ENCODE data around the gene THAP7. TPM values are rescaled to one million over a fixed set of nuclear protein-coding genes. Genes with fewer than 3 reads are reported as not detected.

THAP7 gene
- total and polyA plus RNA-seq, 2 donors (not counting 3 experiments of a cell fraction or from before 2014, with no cell fraction given), result 13.5 to 24.4 TPM

GRCh38 chr22:21022955-21023614 is 21.2 kb upstream of the THAP7 start:
- intact Hi-C loops (cut with micrococcal nuclease), result no loop called here
- BruUV-seq (replicated peaks), result no TSS peak
- POLR2A ChIA-PET, result no interaction called here
- no peak for FAIRE-seq
- no peak overlapping the region for H2AFZ ChIP-seq (ENCODE audit: low read depth, low read length)
- CTCF ChIA-PET, result interaction anchor here (0.9 to 1.1 kb wide), 2 partner anchors 137 to 219 kb away, joined by 3 to 4 read pairs; no protein-coding TSS in a partner anchor
- H3K4me2 ChIP-seq (ENCODE audit: insufficient read depth, low read length), result no peak overlapping the region
- H3K79me2 ChIP-seq (ENCODE audit: control insufficient read depth, insufficient read depth, low read length), result no peaks in the 10 kb centered on the region
- H3K36me3 ChIP-seq (ENCODE audit: control insufficient read depth in 2 of 2, extremely low read depth in 1 of 2, insufficient read depth in 2 of 2, low read length in 2 of 2), result no peaks in the 10 kb centered on the region
- H4K20me1 ChIP-seq (replicated peaks; ENCODE audit: control insufficient read depth, extremely low read depth, insufficient read depth, low read length), result no peaks in the 10 kb centered on the region
- H3K9me1 ChIP-seq (replicated peaks; ENCODE audit: control insufficient read depth, extremely low read depth, insufficient read depth, low read length), result no peaks in the 10 kb centered on the region
- dilution Hi-C loops (cut with MboI; ENCODE audit: extremely low pct_ligation_motif_present, low sequenced_read_pairs), result no loop called here
- H3K9me3 ChIP-seq (replicated peaks; ENCODE audit: control insufficient read depth, insufficient read depth, low read length), result no peaks in the 10 kb centered on the region
- no peak overlapping the region for H3K9ac ChIP-seq (replicated peaks; ENCODE audit: extremely low read depth, insufficient read depth, low read length)
- H3K4me1 ChIP-seq (ENCODE audit: control insufficient read depth, extremely low read depth, insufficient read depth, low read length), result no peaks in the 10 kb centered on the region
- H3K27ac ChIP-seq (ENCODE audit: insufficient read depth, low read depth, low read length), result no peak overlapping the region
- no peak for DNase-seq (ENCODE audit: low read depth, low spot score)
- TF ChIP-seq CTCF (IDR thresholded peaks at IDR 0.05; ENCODE audit: extremely low read depth in 1 of 2, insufficient read depth in 1 of 2, low read depth in 1 of 2, low read length in 2 of 2) (no peak), GATA2 (IDR thresholded peaks at IDR 0.05; ENCODE audit: insufficient read depth, insufficient read length, low read depth, low read length) (no peak), POLR2A (IDR thresholded peaks at IDR 0.05; ENCODE audit: low read depth, low read length) (no peak)
- no peak overlapping the region for H3K4me3 ChIP-seq (replicated peaks in 1 of 3; ENCODE audit: insufficient read depth in 1 of 3, low read depth in 1 of 3, low read length in 3 of 3)
- H3K27me3 ChIP-seq (ENCODE audit: control insufficient read depth in 2 of 2, insufficient read depth in 2 of 2, low read length in 2 of 2), result no peaks in the 10 kb centered on the region

GRCh38 chr22:21022507-21022906 is 20.6 kb upstream of the THAP7 start:
- Histone ChIP-seq H4K20me1 (replicated peaks; ENCODE audit: control insufficient read depth, extremely low read depth, insufficient read depth, low read length) (no peaks in the 10 kb centered on the region), H3K27me3 (ENCODE audit: control insufficient read depth in 2 of 2, insufficient read depth in 2 of 2, low read length in 2 of 2) (no peaks in the 10 kb centered on the region), H3K9ac (replicated peaks; ENCODE audit: extremely low read depth, insufficient read depth, low read length) (no peak overlapping the region), H2AFZ (ENCODE audit: low read depth, low read length) (no peak overlapping the region), H3K79me2 (ENCODE audit: control insufficient read depth, insufficient read depth, low read length) (no peaks in the 10 kb centered on the region), H3K4me2 (ENCODE audit: insufficient read depth, low read length) (no peak overlapping the region), H3K36me3 (ENCODE audit: control insufficient read depth in 2 of 2, extremely low read depth in 1 of 2, insufficient read depth in 2 of 2, low read length in 2 of 2) (no peaks in the 10 kb centered on the region), H3K4me3 (replicated peaks in 1 of 3; ENCODE audit: insufficient read depth in 1 of 3, low read depth in 1 of 3, low read length in 3 of 3) (no peak overlapping the region), H3K9me3 (replicated peaks; ENCODE audit: control insufficient read depth, insufficient read depth, low read length) (no peaks in the 10 kb centered on the region), H3K27ac (ENCODE audit: insufficient read depth, low read depth, low read length) (no peak overlapping the region), H3K9me1 (replicated peaks; ENCODE audit: control insufficient read depth, extremely low read depth, insufficient read depth, low read length) (no peaks in the 10 kb centered on the region), H3K4me1 (ENCODE audit: control insufficient read depth, extremely low read depth, insufficient read depth, low read length) (no peaks in the 10 kb centered on the region)
- no TSS peak for BruUV-seq (replicated peaks)
- dilution Hi-C loops (cut with MboI; ENCODE audit: extremely low pct_ligation_motif_present, low sequenced_read_pairs), result no loop called here
- POLR2A ChIA-PET, result no interaction called here
- TF ChIP-seq GATA2 (IDR thresholded peaks at IDR 0.05; ENCODE audit: insufficient read depth, insufficient read length, low read depth, low read length), result no peak
- no peak for TF ChIP-seq CTCF (IDR thresholded peaks at IDR 0.05; ENCODE audit: extremely low read depth in 1 of 2, insufficient read depth in 1 of 2, low read depth in 1 of 2, low read length in 2 of 2)
- TF ChIP-seq MAX (IDR thresholded peaks at IDR 0.05; ENCODE audit: insufficient read depth, insufficient read length), result no peak
- no peak for TF ChIP-seq MYC (IDR thresholded peaks at IDR 0.05; ENCODE audit: low read depth, low read length)
- TF ChIP-seq POLR2AphosphoS5 (IDR thresholded peaks at IDR 0.05; ENCODE audit: insufficient read depth, low read depth, low read length), result no peak
- no peak for TF ChIP-seq JUN (IDR thresholded peaks at IDR 0.05; ENCODE audit: borderline replicate concordance, insufficient read depth, insufficient read length, low read depth)
- no peak for TF ChIP-seq FOS (IDR thresholded peaks at IDR 0.05; ENCODE audit: borderline replicate concordance, insufficient read depth, low read length)
- TF ChIP-seq EZH2 (IDR thresholded peaks at IDR 0.05; ENCODE audit: borderline replicate concordance, low read depth, low read length, severe bottlenecking), result no peak
- TF ChIP-seq POLR2A (IDR thresholded peaks at IDR 0.05; ENCODE audit: low read depth, low read length), result no peak
- intact Hi-C loops (cut with micrococcal nuclease), result no loop called here
- DNase-seq (ENCODE audit: low read depth, low spot score), result no peak
- CTCF ChIA-PET, result no interaction called here
- FAIRE-seq, result no peak

All from endothelial cell of umbilical vein (primary cell).